Endothelial cell of umbilical vein (primary cell): ENCODE data around the gene CLEC16A. TPM values are rescaled to one million over a fixed set of nuclear protein-coding genes. Genes with fewer than 3 reads are reported as not detected.
"Not testable (repeated sequence)": the region's sequence is repeated elsewhere in the genome, so short reads cannot be mapped to it uniquely, and the experiment has no call there.

Experiments used
- BruUV-seq: library from RNA; stranded (reverse); fragments of 400-500 nt; replicated peaks from 2 replicates; lab custom pipeline; 2021; lab: Mats Ljungman, UMichigan
- CTCF ChIA-PET: fragments of 300-600, 350-600 bp; sonication (Branson Sonifier 250); formaldehyde crosslinking; loops from one replicate; lab custom pipeline; 2021; ENCODE audit warnings: antibody characterized with exemption, inconsistent platforms; lab: Charles Lee
- POLR2A ChIA-PET: fragments of 300-600, 350-600 bp; sonication (Branson Sonifier 250); formaldehyde crosslinking; loops from one replicate; lab custom pipeline; 2021; ENCODE audit warnings: antibody characterized with exemption, inconsistent platforms; lab: Charles Lee
- DNase-seq: peaks from one replicate; pipeline ENCODE4 v3.0.0-alpha.2; 2011; ENCODE audit warnings: low read depth, low spot score
- FAIRE-seq: peaks from 2 replicates; lab custom pipeline; 2011; peaks lifted over from hg19 to GRCh38; lab: Jason Lieb, UNC
- H2AFZ ChIP-seq: 2 replicates; pipeline ENCODE4 v1.6.0; 2012; ENCODE audit warnings: low read depth, low read length, control low read depth, inconsistent platforms
- H3K27ac ChIP-seq: 2 replicates; pipeline ENCODE4 v1.5.1; 2011; ENCODE audit warnings: low read depth, mild to moderate bottlenecking, control low read depth, low read length, moderate library complexity; ENCODE audit not compliant: insufficient read depth
- H3K27me3 ChIP-seq, 2 experiments: 2 replicates each; pipeline versions ENCODE4 v1.6.0 to v1.6.1; 2011; ENCODE audit warnings: low read length in 2 of 2, mixed read lengths in 1 of 2; ENCODE audit not compliant: control insufficient read depth in 2 of 2, insufficient read depth in 2 of 2
- H3K36me3 ChIP-seq, 2 experiments: 2 replicates in 1 of 2; 3 replicates in 1 of 2; pipeline ENCODE4 v1.5.1; 2011; ENCODE audit warnings: low read length in 2 of 2, mild to moderate bottlenecking in 1 of 2, moderate library complexity in 1 of 2; ENCODE audit not compliant: control insufficient read depth in 2 of 2, insufficient read depth in 2 of 2; ENCODE audit errors: extremely low read depth in 1 of 2
- H3K4me1 ChIP-seq: 3 replicates; pipeline ENCODE4 v1.5.1; 2011; ENCODE audit warnings: mild to moderate bottlenecking, low read length; ENCODE audit not compliant: control insufficient read depth, insufficient read depth; ENCODE audit errors: extremely low read depth
- H3K4me2 ChIP-seq: 2 replicates; pipeline ENCODE4 v1.6.1; 2011; ENCODE audit warnings: low read length, control low read depth, mixed read lengths; ENCODE audit not compliant: insufficient read depth
- H3K4me3 ChIP-seq, 3 experiments: fragments of 200-600 bp in 1 of 3; sonication (generic), shearing (Covaris generic) in 1 of 3; replicated peaks in 1 of 3; 2 replicates each; pipeline ENCODE4 v1.5.1; 2011 to 2016; ENCODE audit warnings: control low read depth in 3 of 3, low read length in 3 of 3, mild to moderate bottlenecking in 2 of 3, inconsistent platforms in 1 of 3, low read depth in 1 of 3, moderate library complexity in 1 of 3; ENCODE audit not compliant: insufficient read depth in 1 of 3
- H3K79me2 ChIP-seq: 2 replicates; pipeline ENCODE4 v1.6.0; 2012; ENCODE audit warnings: low read length, inconsistent platforms; ENCODE audit not compliant: control insufficient read depth, insufficient read depth
- H3K9ac ChIP-seq: replicated peaks from 2 replicates; pipeline ENCODE3; 2011; ENCODE audit warnings: low read length, control low read depth; ENCODE audit not compliant: insufficient read depth; ENCODE audit errors: extremely low read depth
- H3K9me1 ChIP-seq: replicated peaks from 3 replicates; pipeline ENCODE4 v1.6.0; 2011; ENCODE audit warnings: mild to moderate bottlenecking, low read length; ENCODE audit not compliant: control insufficient read depth, insufficient read depth; ENCODE audit errors: extremely low read depth
- H3K9me3 ChIP-seq: replicated peaks from 2 replicates; pipeline ENCODE4 v1.5.1; 2012; ENCODE audit warnings: low read length, inconsistent platforms; ENCODE audit not compliant: control insufficient read depth, insufficient read depth
- H4K20me1 ChIP-seq: replicated peaks from 2 replicates; pipeline ENCODE3; 2011; ENCODE audit warnings: mild to moderate bottlenecking, low read length; ENCODE audit not compliant: control insufficient read depth, insufficient read depth; ENCODE audit errors: extremely low read depth
- CTCF ChIP-seq, 2 donors: IDR thresholded peaks; 1 replicate in 1 of 2; 2 replicates in 1 of 2; pipeline ENCODE4 v1.5.1; 2011; ENCODE audit warnings: low read length in 2 of 2, mild to moderate bottlenecking in 2 of 2, moderate library complexity in 2 of 2, control low read depth in 1 of 2, inconsistent platforms in 1 of 2, low read depth in 1 of 2; ENCODE audit not compliant: insufficient read depth in 1 of 2; ENCODE audit errors: extremely low read depth in 1 of 2
- EZH2 ChIP-seq: IDR thresholded peaks from 2 replicates; pipeline ENCODE4 v1.6.1; 2012; ENCODE audit warnings: borderline replicate concordance, low read depth, mild to moderate bottlenecking, moderate library complexity, low read length, inconsistent platforms; ENCODE audit not compliant: severe bottlenecking
- FOS ChIP-seq: IDR thresholded peaks from 2 replicates; pipeline ENCODE4 v1.6.1; 2011; ENCODE audit warnings: mild to moderate bottlenecking, low read length, moderate library complexity, borderline replicate concordance; ENCODE audit not compliant: insufficient read depth
- GATA2 ChIP-seq: IDR thresholded peaks from 2 replicates; pipeline ENCODE4 v1.7.0; 2011; ENCODE audit warnings: low read depth, mild to moderate bottlenecking, moderate library complexity, mixed read lengths, low read length; ENCODE audit not compliant: insufficient read length, insufficient read depth
- JUN ChIP-seq: IDR thresholded peaks from 2 replicates; pipeline ENCODE4 v1.6.1; 2011; ENCODE audit warnings: borderline replicate concordance, low read depth; ENCODE audit not compliant: insufficient read length, insufficient read depth
- MAX ChIP-seq: IDR thresholded peaks from 2 replicates; pipeline ENCODE4 v1.6.1; 2011; ENCODE audit not compliant: insufficient read depth, insufficient read length
- MYC ChIP-seq: IDR thresholded peaks from one replicate; pipeline ENCODE4 v1.6.1; 2011; ENCODE audit warnings: mild to moderate bottlenecking, low read depth, low read length
- POLR2A ChIP-seq: IDR thresholded peaks from 2 replicates; pipeline ENCODE4 v1.6.1; 2012; ENCODE audit warnings: low read depth, mild to moderate bottlenecking, control low read depth, low read length
- POLR2AphosphoS5 ChIP-seq: IDR thresholded peaks from 2 replicates; pipeline ENCODE4 v1.6.1; 2012; ENCODE audit warnings: low read depth, mild to moderate bottlenecking, control low read depth, low read length, moderate library complexity; ENCODE audit not compliant: insufficient read depth
- dilution Hi-C: fragments of 300-500 bp; cut with MboI; formaldehyde crosslinking; loops from one replicate; pipeline ENCODE4 v1.15.0; 2019; ENCODE audit warnings: low sequenced_read_pairs; ENCODE audit not compliant: extremely low pct_ligation_motif_present
- intact Hi-C: fragments of 100-400 bp; cut with micrococcal nuclease; formaldehyde crosslinking; loops from one replicate; pipeline ENCODE4 v1.10.0; 2022
- polyA plus RNA-seq, 4 experiments: library from polyadenylated mRNA; depleted of rRNA in 3 of 4; stranded (reverse) in 3 of 4; unstranded in 1 of 4; fragments of >200 nt; gene quantifications; 2 replicates each; pipeline versions ENCODE4 v1.2.1 to v1.2.3, GENCODE V29; 2011 to 2012; ENCODE audit warnings: missing spikeins in 1 of 4
- total RNA-seq: library from RNA; stranded (reverse); gene quantifications from 2 replicates; pipeline ENCODE4 v1.2.3, GENCODE V29; 2021

CLEC16A gene
- total and polyA plus RNA-seq, 2 donors (not counting 3 experiments of a cell fraction or from before 2014, with no cell fraction given) = 11.4 to 23.3 TPM

GRCh38 chr16:11220507-11220906 lies 276.1 kb downstream of the CLEC16A start:
- FAIRE-seq, intact Hi-C loops, POLR2A ChIA-PET, H3K4me2 ChIP-seq, H3K4me3 ChIP-seq, H2AFZ ChIP-seq, H3K36me3 ChIP-seq, H3K9me1 ChIP-seq, BruUV-seq, H3K27me3 ChIP-seq, DNase-seq, CTCF ChIA-PET, H3K79me2 ChIP-seq, H3K27ac ChIP-seq, H4K20me1 ChIP-seq, dilution Hi-C loops, H3K4me1 ChIP-seq, H3K9me3 ChIP-seq, H3K9ac ChIP-seq: not testable (repeated sequence)

- Histone ChIP-seq H2AFZ (peak overlapping the region; percentile 3), H3K9me1 (no peaks in the 10 kb centered on the region), H3K27ac (no peak overlapping the region), H3K9me3 (no peaks in the 10 kb centered on the region), H3K4me3 (no peak overlapping the region), H3K4me2 (no peak overlapping the region), H3K79me2 (no peaks in the 10 kb centered on the region), H3K27me3 (no peaks in the 10 kb centered on the region), H3K4me1 (no peaks in the 10 kb centered on the region), H3K36me3 (no peaks in the 10 kb centered on the region), H4K20me1 (no peaks in the 10 kb centered on the region), H3K9ac (no peak overlapping the region)
- dilution Hi-C loops = no loop called here
- BruUV-seq = no TSS peak
- TF ChIP-seq POLR2A = no peak
- TF ChIP-seq JUN = no peak
- no peak for TF ChIP-seq CTCF (IDR thresholded peaks at IDR 0.05; ENCODE audit: extremely low read depth in 1 of 2, insufficient read depth in 1 of 2, low read depth in 1 of 2, low read length in 2 of 2)
- no peak for TF ChIP-seq EZH2
- no peak for TF ChIP-seq GATA2
- no peak for TF ChIP-seq MYC
- no peak for TF ChIP-seq POLR2AphosphoS5
- no peak for TF ChIP-seq MAX
- no peak for TF ChIP-seq FOS
- ChIA-PET POLR2A (no interaction called here), CTCF (no interaction called here)
- DNase-seq (no peak), FAIRE-seq (no peak)
- intact Hi-C loops = no loop called here
These were observed 279.9 kb downstream of the CLEC16A start for GRCh38 chr16:11224096-11224893.
